HepG2 (cell line): ENCODE data around the gene TMEM218. TPM values are rescaled to one million over a fixed set of nuclear protein-coding genes. Genes with fewer than 3 reads are reported as not detected.

ENCODE experiments used
- ATAC-seq: fragments of 200-7000 bp; cut with Tn5 transposase; 3 replicates; pipeline ENCODE4 v1.9.1; 2020; ENCODE audit warnings: mild to moderate bottlenecking, moderate library complexity
- BruUV-seq: library from RNA; stranded (reverse); fragments of 400-500 nt; replicated peaks from 2 replicates; lab custom pipeline; 2021; lab: Mats Ljungman, UMichigan
- CTCF ChIA-PET: fragments of 300-600 bp; formaldehyde crosslinking; extraction: SDS; loops from one replicate; lab custom pipeline; 2021; ENCODE audit warnings: low total read pairs, inconsistent platforms, low intra/inter-chr PET ratio; lab: Yijun Ruan, JAX
- POLR2A ChIA-PET: fragments of 350-600 bp; sonication (Branson Sonifier 250); formaldehyde crosslinking; loops from one replicate; lab custom pipeline; 2020; ENCODE audit warnings: antibody characterized with exemption, inconsistent platforms; lab: Yijun Ruan, JAX
- DNase-seq: peaks from one replicate; pipeline ENCODE4 v3.0.0-alpha.2; 2015; ENCODE audit warnings: low spot score
- FAIRE-seq: peaks from 3 replicates; lab custom pipeline; 2011; peaks lifted over from hg19 to GRCh38; lab: Jason Lieb, UNC
- H2AFZ ChIP-seq: one replicate; pipeline ENCODE4 v1.6.1; 2011; ENCODE audit warnings: low read length, inconsistent platforms
- H3K27ac ChIP-seq: fragments of 300-600 bp; 3 replicates; pipeline ENCODE4 v1.8.0; 2011; ENCODE audit warnings: mixed run types, mild to moderate bottlenecking, mixed read lengths, low read length, inconsistent platforms; ENCODE audit not compliant: insufficient read depth; ENCODE audit errors: extremely low read length
- H3K27me3 ChIP-seq, 2 experiments: fragments of 200-600 bp in 1 of 2; 2 replicates in 1 of 2; 3 replicates in 1 of 2; pipeline versions ENCODE4 v1.6.0 to v1.8.0; 2011; ENCODE audit warnings: low read length in 2 of 2, mild to moderate bottlenecking in 2 of 2, moderate library complexity in 2 of 2, inconsistent platforms in 1 of 2; ENCODE audit not compliant: insufficient read depth in 2 of 2, control insufficient read depth in 1 of 2
- H3K36me3 ChIP-seq, 2 experiments: fragments of 200-600 bp in 1 of 2; replicated peaks in 1 of 2; 2 replicates in 1 of 2; 3 replicates in 1 of 2; pipeline versions ENCODE4 v1.5.1 to v1.8.0; 2011; ENCODE audit warnings: low read length in 2 of 2, inconsistent platforms in 1 of 2; ENCODE audit not compliant: insufficient read depth in 2 of 2, control insufficient read depth in 1 of 2
- H3K4me1 ChIP-seq: 2 replicates; pipeline ENCODE4 v1.5.1; 2012; ENCODE audit warnings: low read length, inconsistent platforms; ENCODE audit not compliant: insufficient read depth
- H3K4me2 ChIP-seq: 2 replicates; pipeline ENCODE4 v1.6.0; 2011; ENCODE audit warnings: low read depth, low read length, inconsistent platforms
- H3K4me3 ChIP-seq, 3 experiments: fragments of 200-600 bp in 1 of 3; sonication (generic), shearing (Covaris generic) in 1 of 3; replicated peaks in 1 of 3; 2 replicates each; pipeline ENCODE4 v1.5.1; 2011 to 2016; ENCODE audit warnings: low read length in 3 of 3, inconsistent platforms in 2 of 3, low read depth in 2 of 3, mild to moderate bottlenecking in 2 of 3, control low read depth in 1 of 3, mixed read lengths in 1 of 3; ENCODE audit not compliant: insufficient read depth in 1 of 3
- H3K79me2 ChIP-seq: one replicate; pipeline ENCODE4 v1.6.1; 2011; ENCODE audit warnings: low read length, inconsistent platforms; ENCODE audit not compliant: insufficient read depth
- H3K9ac ChIP-seq: 2 replicates; pipeline ENCODE4 v1.6.0; 2011; ENCODE audit warnings: mild to moderate bottlenecking, low read depth, low read length, inconsistent platforms; ENCODE audit not compliant: insufficient read depth
- H3K9me3 ChIP-seq: 2 replicates; pipeline ENCODE4 v1.5.1; 2012; ENCODE audit warnings: mild to moderate bottlenecking, low read length
- H4K20me1 ChIP-seq: 2 replicates; pipeline ENCODE4 v1.6.0; 2011; ENCODE audit warnings: inconsistent platforms, mild to moderate bottlenecking, low read length, moderate library complexity; ENCODE audit not compliant: insufficient read depth
- HMG20A ChIP-seq: IDR thresholded peaks from 2 replicates; pipeline ENCODE4 v1.6.1; 2016; ENCODE audit warnings: borderline replicate concordance
- RARA ChIP-seq: IDR thresholded peaks from 2 replicates; pipeline ENCODE4 v1.6.1; 2016; ENCODE audit warnings: missing genetic modification reagents, missing compliant biosample characterization
- RXRB ChIP-seq: IDR thresholded peaks from 2 replicates; pipeline ENCODE4 v1.6.1; 2016; ENCODE audit warnings: borderline replicate concordance, missing genetic modification reagents, missing compliant biosample characterization
- SAP130 ChIP-seq: IDR thresholded peaks from 2 replicates; pipeline ENCODE4 v1.6.1; 2016; ENCODE audit warnings: low read depth
- SKI ChIP-seq: fragments of 450-650 bp; IDR thresholded peaks from one replicate; pipeline ENCODE4 v1.6.1; 2018; ENCODE audit warnings: mild to moderate bottlenecking; ENCODE audit not compliant: partially characterized antibody
- SOX13 ChIP-seq, 3 experiments: fragments of 450-650 bp in 1 of 3; sonication (generic) in 1 of 3; formaldehyde crosslinking in 1 of 3; IDR thresholded peaks in 2 of 3; conservative IDR thresholded peaks in 1 of 3; 2 replicates each; pipeline versions ENCODE4 v1.5.0 to v1.6.1; 2016 to 2020; ENCODE audit warnings: antibody characterized with exemption in 1 of 3, mild to moderate bottlenecking in 1 of 3, missing compliant biosample characterization in 1 of 3, missing genetic modification reagents in 1 of 3, moderate library complexity in 1 of 3
- SOX5 ChIP-seq: IDR thresholded peaks from 2 replicates; pipeline ENCODE4 v1.6.1; 2016; ENCODE audit warnings: borderline replicate concordance
- SOX6 ChIP-seq, 2 experiments: fragments of 450-650 bp in 1 of 2; sonication (generic) in 1 of 2; formaldehyde crosslinking in 1 of 2; IDR thresholded peaks; 2 replicates each; pipeline versions ENCODE4 v1.4.0 to v1.6.1; 2017 to 2020; ENCODE audit warnings: antibody characterized with exemption in 1 of 2, mild to moderate bottlenecking in 1 of 2, missing genetic modification reagents in 1 of 2
- ZNF782 ChIP-seq: sonication (generic); formaldehyde crosslinking; IDR thresholded peaks from 2 replicates; pipeline ENCODE4 v1.4.0; 2020; ENCODE audit warnings: missing genetic modification reagents, mild to moderate bottlenecking, borderline replicate concordance
- WGBS: methylation state at CpG from one replicate; pipeline ENCODE4 v1.1.6; 2017; ENCODE audit warnings: low lambda C conversion rate; 5-methylcytosine and 5-hydroxymethylcytosine counted together
- in situ Hi-C: cut with HindIII; loops from 2 replicates; pipeline ENCODE4 v1.10.0; 2017; ENCODE audit warnings: low pct_unique_long_range_greater_than_20kb; ENCODE audit not compliant: extremely low pct_ligation_motif_present
- intact Hi-C: fragments of 100-400 bp; cut with micrococcal nuclease; formaldehyde crosslinking; loops from one replicate; pipeline ENCODE4 v1.10.0; 2022; ENCODE audit not compliant: unreplicated experiment
- polyA plus RNA-seq, 8 experiments: library from polyadenylated mRNA; depleted of rRNA in 3 of 8; stranded (reverse) in 7 of 8; unstranded in 1 of 8; fragments of >200 nt; fragmentation: Illumina TruSeq in 4 of 8; extraction: Trizol in 4 of 8; gene quantifications; 2 replicates each; pipeline versions ENCODE4 v1.2.1 to v1.2.3, GENCODE V29; 2011 to 2016; ENCODE audit warnings: low read depth in 4 of 8, missing spikeins in 1 of 8, mixed read lengths in 1 of 8; ENCODE audit not compliant: insufficient read depth in 1 of 8
- total RNA-seq, 5 experiments: library from RNA; depleted of rRNA; stranded (reverse); fragments of >200 nt; fragmentation: Illumina TruSeq; extraction: Trizol; gene quantifications; 2 replicates each; pipeline ENCODE4 v1.2.3, GENCODE V29; 2016; ENCODE audit warnings: low read depth in 1 of 5
- TF ChIP-seq, protein P1 (sequence below): sonication (generic); formaldehyde crosslinking; IDR thresholded peaks from 2 replicates; pipeline ENCODE4 v1.5.1; 2020; ENCODE audit warnings: mild to moderate bottlenecking, missing genetic modification reagents, moderate library complexity
- TF ChIP-seq, protein P2 (sequence below): IDR thresholded peaks from 2 replicates; pipeline ENCODE4 v1.4.0; 2020; ENCODE audit warnings: mild to moderate bottlenecking, missing genetic modification reagents
- TF ChIP-seq, protein P3 (sequence below): sonication (generic); formaldehyde crosslinking; IDR thresholded peaks from 2 replicates; pipeline ENCODE4 v1.4.0; 2020; ENCODE audit warnings: missing genetic modification reagents

Gene TMEM218
- total and polyA plus RNA-seq, 2 of the 13 experiments (the other 11 are each of a cell fraction or from before 2014, with no cell fraction given): 11.8 to 14.0 TPM

DNA sequence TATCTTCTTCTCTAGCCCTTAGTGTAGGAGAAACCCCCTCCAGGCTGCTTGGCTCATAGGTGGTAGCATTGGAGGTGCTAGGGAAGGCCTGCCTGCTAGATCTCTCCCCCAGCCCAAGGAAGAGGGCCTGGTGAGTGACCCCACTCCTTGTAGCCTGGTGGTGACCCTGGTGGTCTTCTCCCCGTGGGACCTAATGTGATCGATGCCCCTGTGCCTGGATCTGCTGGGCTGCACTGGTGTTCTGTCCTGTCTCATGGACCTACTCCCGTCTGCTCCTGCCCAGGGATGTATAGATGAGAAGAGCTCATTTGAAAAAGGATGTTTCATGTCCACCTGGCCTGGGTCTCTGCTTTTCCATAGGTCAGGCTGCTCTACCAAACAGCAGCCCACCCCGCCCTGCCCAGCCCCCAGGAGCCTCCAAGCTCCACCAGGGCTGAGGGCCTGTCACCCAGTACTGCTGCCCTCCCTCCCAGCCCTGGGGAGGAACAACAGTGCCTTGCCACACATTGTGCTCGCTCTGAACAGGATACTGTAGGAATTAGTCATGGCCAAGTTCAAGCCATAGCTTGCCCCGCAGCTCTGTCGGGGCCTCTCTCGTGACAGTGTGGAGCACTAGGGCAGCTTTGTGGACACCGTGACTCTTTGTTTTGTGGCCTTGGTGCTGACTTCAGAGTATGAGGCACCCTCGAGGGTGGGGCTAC lies 28.7 kb downstream of the TMEM218 start:
- H3K4me2 ChIP-seq: peak overlapping the region; percentile 52
- FAIRE-seq: no peak
- TF ChIP-seq, protein P1, sequence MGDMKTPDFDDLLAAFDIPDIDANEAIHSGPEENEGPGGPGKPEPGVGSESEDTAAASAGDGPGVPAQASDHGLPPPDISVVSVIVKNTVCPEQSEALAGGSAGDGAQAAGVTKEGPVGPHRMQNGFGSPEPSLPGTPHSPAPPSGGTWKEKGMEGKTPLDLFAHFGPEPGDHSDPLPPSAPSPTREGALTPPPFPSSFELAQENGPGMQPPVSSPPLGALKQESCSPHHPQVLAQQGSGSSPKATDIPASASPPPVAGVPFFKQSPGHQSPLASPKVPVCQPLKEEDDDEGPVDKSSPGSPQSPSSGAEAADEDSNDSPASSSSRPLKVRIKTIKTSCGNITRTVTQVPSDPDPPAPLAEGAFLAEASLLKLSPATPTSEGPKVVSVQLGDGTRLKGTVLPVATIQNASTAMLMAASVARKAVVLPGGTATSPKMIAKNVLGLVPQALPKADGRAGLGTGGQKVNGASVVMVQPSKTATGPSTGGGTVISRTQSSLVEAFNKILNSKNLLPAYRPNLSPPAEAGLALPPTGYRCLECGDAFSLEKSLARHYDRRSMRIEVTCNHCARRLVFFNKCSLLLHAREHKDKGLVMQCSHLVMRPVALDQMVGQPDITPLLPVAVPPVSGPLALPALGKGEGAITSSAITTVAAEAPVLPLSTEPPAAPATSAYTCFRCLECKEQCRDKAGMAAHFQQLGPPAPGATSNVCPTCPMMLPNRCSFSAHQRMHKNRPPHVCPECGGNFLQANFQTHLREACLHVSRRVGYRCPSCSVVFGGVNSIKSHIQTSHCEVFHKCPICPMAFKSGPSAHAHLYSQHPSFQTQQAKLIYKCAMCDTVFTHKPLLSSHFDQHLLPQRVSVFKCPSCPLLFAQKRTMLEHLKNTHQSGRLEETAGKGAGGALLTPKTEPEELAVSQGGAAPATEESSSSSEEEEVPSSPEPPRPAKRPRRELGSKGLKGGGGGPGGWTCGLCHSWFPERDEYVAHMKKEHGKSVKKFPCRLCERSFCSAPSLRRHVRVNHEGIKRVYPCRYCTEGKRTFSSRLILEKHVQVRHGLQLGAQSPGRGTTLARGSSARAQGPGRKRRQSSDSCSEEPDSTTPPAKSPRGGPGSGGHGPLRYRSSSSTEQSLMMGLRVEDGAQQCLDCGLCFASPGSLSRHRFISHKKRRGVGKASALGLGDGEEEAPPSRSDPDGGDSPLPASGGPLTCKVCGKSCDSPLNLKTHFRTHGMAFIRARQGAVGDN: peak; percentile 16; the same call in 1 of the 2 replicates
- TF ChIP-seq, protein P2, sequence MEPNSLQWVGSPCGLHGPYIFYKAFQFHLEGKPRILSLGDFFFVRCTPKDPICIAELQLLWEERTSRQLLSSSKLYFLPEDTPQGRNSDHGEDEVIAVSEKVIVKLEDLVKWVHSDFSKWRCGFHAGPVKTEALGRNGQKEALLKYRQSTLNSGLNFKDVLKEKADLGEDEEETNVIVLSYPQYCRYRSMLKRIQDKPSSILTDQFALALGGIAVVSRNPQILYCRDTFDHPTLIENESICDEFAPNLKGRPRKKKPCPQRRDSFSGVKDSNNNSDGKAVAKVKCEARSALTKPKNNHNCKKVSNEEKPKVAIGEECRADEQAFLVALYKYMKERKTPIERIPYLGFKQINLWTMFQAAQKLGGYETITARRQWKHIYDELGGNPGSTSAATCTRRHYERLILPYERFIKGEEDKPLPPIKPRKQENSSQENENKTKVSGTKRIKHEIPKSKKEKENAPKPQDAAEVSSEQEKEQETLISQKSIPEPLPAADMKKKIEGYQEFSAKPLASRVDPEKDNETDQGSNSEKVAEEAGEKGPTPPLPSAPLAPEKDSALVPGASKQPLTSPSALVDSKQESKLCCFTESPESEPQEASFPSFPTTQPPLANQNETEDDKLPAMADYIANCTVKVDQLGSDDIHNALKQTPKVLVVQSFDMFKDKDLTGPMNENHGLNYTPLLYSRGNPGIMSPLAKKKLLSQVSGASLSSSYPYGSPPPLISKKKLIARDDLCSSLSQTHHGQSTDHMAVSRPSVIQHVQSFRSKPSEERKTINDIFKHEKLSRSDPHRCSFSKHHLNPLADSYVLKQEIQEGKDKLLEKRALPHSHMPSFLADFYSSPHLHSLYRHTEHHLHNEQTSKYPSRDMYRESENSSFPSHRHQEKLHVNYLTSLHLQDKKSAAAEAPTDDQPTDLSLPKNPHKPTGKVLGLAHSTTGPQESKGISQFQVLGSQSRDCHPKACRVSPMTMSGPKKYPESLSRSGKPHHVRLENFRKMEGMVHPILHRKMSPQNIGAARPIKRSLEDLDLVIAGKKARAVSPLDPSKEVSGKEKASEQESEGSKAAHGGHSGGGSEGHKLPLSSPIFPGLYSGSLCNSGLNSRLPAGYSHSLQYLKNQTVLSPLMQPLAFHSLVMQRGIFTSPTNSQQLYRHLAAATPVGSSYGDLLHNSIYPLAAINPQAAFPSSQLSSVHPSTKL (CRISPR knock-in tag): peak; percentile 46; the same call in 1 of the 2 replicates
- TF ChIP-seq SAP130 (peak; percentile 35; the same call in 1 of the 2 replicates), ZNF782 (CRISPR knock-in tag) (no peak), SOX5 (0 out of 2 replicates have a peak, but pooled peaks have one; percentile 42), SOX6 (IDR thresholded peaks at IDR 0.05) (no peak), SOX6 (CRISPR knock-in tag; IDR thresholded peaks at IDR 0.05) (0 out of 2 replicates have a peak, but pooled peaks have one; percentile 22), RARA (peak; percentile 26; the same call in 1 of the 2 replicates), SKI (peak; percentile 34), SOX13 (IDR thresholded peaks at IDR 0.05) (no peak), SOX13 (CRISPR knock-in tag; conservative IDR thresholded peaks at IDR 0.05 in 1 of 2, IDR thresholded peaks at IDR 0.05 in 1 of 2) (peak in 1 of 2 experiments; percentile 62; a peak in 1 of 4 replicates), HMG20A (CRISPR knock-in tag) (no peak), RXRB (CRISPR knock-in tag) (no peak)
- TF ChIP-seq, protein P3, sequence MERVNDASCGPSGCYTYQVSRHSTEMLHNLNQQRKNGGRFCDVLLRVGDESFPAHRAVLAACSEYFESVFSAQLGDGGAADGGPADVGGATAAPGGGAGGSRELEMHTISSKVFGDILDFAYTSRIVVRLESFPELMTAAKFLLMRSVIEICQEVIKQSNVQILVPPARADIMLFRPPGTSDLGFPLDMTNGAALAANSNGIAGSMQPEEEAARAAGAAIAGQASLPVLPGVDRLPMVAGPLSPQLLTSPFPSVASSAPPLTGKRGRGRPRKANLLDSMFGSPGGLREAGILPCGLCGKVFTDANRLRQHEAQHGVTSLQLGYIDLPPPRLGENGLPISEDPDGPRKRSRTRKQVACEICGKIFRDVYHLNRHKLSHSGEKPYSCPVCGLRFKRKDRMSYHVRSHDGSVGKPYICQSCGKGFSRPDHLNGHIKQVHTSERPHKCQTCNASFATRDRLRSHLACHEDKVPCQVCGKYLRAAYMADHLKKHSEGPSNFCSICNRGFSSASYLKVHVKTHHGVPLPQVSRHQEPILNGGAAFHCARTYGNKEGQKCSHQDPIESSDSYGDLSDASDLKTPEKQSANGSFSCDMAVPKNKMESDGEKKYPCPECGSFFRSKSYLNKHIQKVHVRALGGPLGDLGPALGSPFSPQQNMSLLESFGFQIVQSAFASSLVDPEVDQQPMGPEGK (CRISPR knock-in tag): peak; percentile 17; the same call in 1 of the 2 replicates

More for the DNA sequence above, 28.7 kb downstream of the TMEM218 start:
- no TSS peak for BruUV-seq
- no peaks in the 10 kb centered on the region for H3K9me3 ChIP-seq
- H3K27ac ChIP-seq: no peak overlapping the region
- intact Hi-C loops (no loop called here), in situ Hi-C loops (no loop called here)
- CTCF ChIA-PET: no interaction called here
- DNase-seq (peak; percentile 50), ATAC-seq (peak; percentile 45)
- peak overlapping the region in 1 of 3 experiments; percentile 20; a peak in 1 of 6 replicates for H3K4me3 ChIP-seq
- no peak overlapping the region for H3K9ac ChIP-seq
- H2AFZ ChIP-seq: no peak overlapping the region
- H3K4me1 ChIP-seq: peaks cover 41% of the 10 kb centered on the region
- H4K20me1 ChIP-seq: no peaks in the 10 kb centered on the region
- no CpG with 5 or more reads among the region's 10 CpGs for WGBS
- POLR2A ChIA-PET: interaction anchor here (0.8 to 1.6 kb wide), 3 partner anchors 9 to 41 kb away, joined by 3 to 4 read pairs (median 4); partner anchors contain the start of gene TMEM218
- H3K36me3 ChIP-seq: no peaks in the 10 kb centered on the region
- H3K79me2 ChIP-seq: no peaks in the 10 kb centered on the region
- no peaks in the 10 kb centered on the region for H3K27me3 ChIP-seq
